ENCODE results near the gene POPDC2. TPM values are rescaled to one million over a fixed set of nuclear protein-coding genes. Genes with fewer than 3 reads are reported as not detected.

POPDC2 gene
- total RNA-seq, 2 donors from 2014 or later = 0.95 to 1.6 TPM

DNA sequence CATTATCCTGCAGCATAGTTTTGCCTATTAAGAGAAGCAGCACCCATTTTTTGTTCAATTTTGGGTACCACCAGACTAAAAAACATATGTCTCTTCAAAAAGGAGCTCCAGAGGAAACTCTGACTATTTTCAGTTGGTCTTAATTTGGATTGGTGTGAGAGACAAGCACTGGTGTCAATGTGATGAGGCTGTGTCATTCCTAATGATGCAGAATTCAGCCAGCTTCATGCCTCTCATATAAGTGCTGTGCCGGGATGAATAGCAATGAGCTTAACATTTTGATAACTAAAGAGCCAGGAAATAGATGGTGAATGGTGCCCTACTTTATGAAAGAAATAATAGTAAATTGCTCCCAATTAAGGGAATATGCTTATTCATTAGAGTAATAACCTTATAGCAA is 15.9 kb downstream of the POPDC2 start:
- no peaks in the 10 kb centered on the region for H3K36me3 Mint-ChIP-seq (ENCODE audit: low read depth)
- no peaks in the 10 kb centered on the region for H3K27me3 ChIP-seq (ENCODE audit: control insufficient read depth, insufficient read depth, low read length, poor library complexity, severe bottlenecking)
- H3K27ac Mint-ChIP-seq = no peak overlapping the region
- no peak overlapping the region for H3K4me3 ChIP-seq (ENCODE audit: low read length)
- H3K9me3 Mint-ChIP-seq = no peaks in the 10 kb centered on the region
- peaks cover 6% of the 10 kb centered on the region for H3K4me1 Mint-ChIP-seq
- H3K4me3 Mint-ChIP-seq = no peak overlapping the region
- H3K9ac ChIP-seq (ENCODE audit: extremely low read depth, low read length, poor library complexity, severe bottlenecking) = no peak overlapping the region
- TF ChIP-seq, protein P1, sequence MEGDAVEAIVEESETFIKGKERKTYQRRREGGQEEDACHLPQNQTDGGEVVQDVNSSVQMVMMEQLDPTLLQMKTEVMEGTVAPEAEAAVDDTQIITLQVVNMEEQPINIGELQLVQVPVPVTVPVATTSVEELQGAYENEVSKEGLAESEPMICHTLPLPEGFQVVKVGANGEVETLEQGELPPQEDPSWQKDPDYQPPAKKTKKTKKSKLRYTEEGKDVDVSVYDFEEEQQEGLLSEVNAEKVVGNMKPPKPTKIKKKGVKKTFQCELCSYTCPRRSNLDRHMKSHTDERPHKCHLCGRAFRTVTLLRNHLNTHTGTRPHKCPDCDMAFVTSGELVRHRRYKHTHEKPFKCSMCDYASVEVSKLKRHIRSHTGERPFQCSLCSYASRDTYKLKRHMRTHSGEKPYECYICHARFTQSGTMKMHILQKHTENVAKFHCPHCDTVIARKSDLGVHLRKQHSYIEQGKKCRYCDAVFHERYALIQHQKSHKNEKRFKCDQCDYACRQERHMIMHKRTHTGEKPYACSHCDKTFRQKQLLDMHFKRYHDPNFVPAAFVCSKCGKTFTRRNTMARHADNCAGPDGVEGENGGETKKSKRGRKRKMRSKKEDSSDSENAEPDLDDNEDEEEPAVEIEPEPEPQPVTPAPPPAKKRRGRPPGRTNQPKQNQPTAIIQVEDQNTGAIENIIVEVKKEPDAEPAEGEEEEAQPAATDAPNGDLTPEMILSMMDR (conservative IDR thresholded peaks at IDR 0.05) = no peak
- H3K9me3 ChIP-seq (ENCODE audit: control insufficient read depth, low read length) = no peaks in the 10 kb centered on the region
- H3K36me3 ChIP-seq (ENCODE audit: control insufficient read depth, insufficient read depth, low read length) = no peaks in the 10 kb centered on the region
- no peak for DNase-seq
- whole genome bisulfite sequencing, 2 experiments (ENCODE audit: insufficient coverage in 1 of 2, insufficient read length in 1 of 2) = 100% methylated on average over 1 of the region's 1 CpG; no CpG with 5 or more reads in 1 of the 2 experiments
- H3K27ac ChIP-seq (ENCODE audit: low read depth, low read length) = no peak overlapping the region
- H3K27me3 Mint-ChIP-seq (ENCODE audit: insufficient read depth) = no peaks in the 10 kb centered on the region
- H3K4me1 ChIP-seq (ENCODE audit: control insufficient read depth, insufficient read depth, low read length) = no peaks in the 10 kb centered on the region

DNA sequence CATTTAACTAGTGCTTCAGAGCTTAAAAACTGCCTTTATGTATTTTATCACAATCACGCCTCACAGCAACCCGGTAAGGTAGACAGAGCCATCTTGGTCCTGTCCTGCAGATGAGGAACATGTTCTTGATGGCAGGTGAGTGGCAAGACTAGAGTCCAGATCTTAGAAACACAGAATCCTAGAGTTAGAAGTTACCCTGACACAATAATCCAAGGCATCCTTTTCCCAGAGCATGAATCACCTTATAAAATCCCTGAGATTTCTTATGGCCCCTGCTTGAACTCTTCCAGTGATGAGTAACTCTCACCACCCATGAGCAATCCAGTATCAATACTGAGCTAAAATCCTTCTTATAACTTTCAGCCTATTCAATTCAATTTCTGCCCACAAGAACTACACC is 16.9 kb downstream of the POPDC2 start:
- no peaks in the 10 kb centered on the region for H3K36me3 ChIP-seq (ENCODE audit: control insufficient read depth, insufficient read depth, low read length)
- Mint-ChIP-seq H3K27me3 (ENCODE audit: insufficient read depth) (no peaks in the 10 kb centered on the region), H3K4me3 (no peak overlapping the region), H3K9me3 (no peaks in the 10 kb centered on the region), H3K27ac (no peak overlapping the region), H3K4me1 (peaks cover 11% of the 10 kb centered on the region), H3K36me3 (ENCODE audit: low read depth) (no peaks in the 10 kb centered on the region)
- no peak overlapping the region for H3K27ac ChIP-seq (ENCODE audit: low read depth, low read length)
- 100% methylated on average over 2 of the region's 2 CpGs for WGBS, 2 experiments (ENCODE audit: insufficient coverage in 1 of 2, insufficient read length in 1 of 2)
- H3K4me3 ChIP-seq (ENCODE audit: low read length) = no peak overlapping the region
- no peak overlapping the region for H3K9ac ChIP-seq (ENCODE audit: extremely low read depth, low read length, poor library complexity, severe bottlenecking)
- no peaks in the 10 kb centered on the region for H3K9me3 ChIP-seq (ENCODE audit: control insufficient read depth, low read length)
- peaks cover 3% of the 10 kb centered on the region for H3K4me1 ChIP-seq (ENCODE audit: control insufficient read depth, insufficient read depth, low read length)
- no peaks in the 10 kb centered on the region for H3K27me3 ChIP-seq (ENCODE audit: control insufficient read depth, insufficient read depth, low read length, poor library complexity, severe bottlenecking)
- no peak for DNase-seq
- TF ChIP-seq, protein P1 (conservative IDR thresholded peaks at IDR 0.05) = no peak

DNA sequence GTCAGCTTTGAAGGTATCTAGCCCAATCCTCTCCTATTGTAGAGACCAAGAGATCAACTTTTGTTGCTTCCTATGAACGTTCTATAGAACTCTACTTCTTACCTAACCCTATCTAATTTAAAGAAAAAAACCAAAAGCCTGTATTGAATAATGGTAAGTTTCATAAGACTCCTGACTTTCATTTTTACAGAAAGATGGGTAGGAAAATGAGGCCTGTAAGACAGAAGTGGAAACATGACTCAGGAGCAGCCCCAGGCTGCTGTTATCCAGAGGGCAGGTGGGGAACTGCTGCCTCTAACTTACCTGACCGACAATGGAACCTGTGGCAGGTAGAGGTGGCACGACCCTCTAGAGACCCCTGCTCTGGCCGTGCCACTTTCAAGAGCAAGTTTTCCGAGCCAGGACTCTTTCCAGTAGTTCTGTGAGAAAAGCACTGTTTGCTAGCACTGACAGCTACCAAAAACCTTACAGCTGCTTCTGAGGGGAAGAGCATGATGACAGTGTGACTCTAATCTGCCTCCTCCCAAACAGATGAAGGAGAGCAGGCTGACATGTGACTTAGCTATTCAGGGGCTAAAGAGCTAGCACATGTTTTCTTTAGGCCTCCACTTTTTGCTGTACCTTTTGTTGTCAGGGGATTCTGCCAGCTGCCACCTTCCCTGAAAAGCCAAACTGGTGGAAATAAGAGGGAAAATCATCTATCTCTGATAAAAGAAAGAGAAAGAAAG is 17.5 kb downstream of the POPDC2 start:
- H3K9ac ChIP-seq (ENCODE audit: extremely low read depth, low read length, poor library complexity, severe bottlenecking) = no peak overlapping the region
- H3K36me3 ChIP-seq (ENCODE audit: control insufficient read depth, insufficient read depth, low read length) = no peaks in the 10 kb centered on the region
- Mint-ChIP-seq H3K9me3 (no peaks in the 10 kb centered on the region), H3K36me3 (ENCODE audit: low read depth) (no peaks in the 10 kb centered on the region), H3K4me3 (no peak overlapping the region), H3K27ac (no peak overlapping the region), H3K4me1 (peaks cover 14% of the 10 kb centered on the region), H3K27me3 (ENCODE audit: insufficient read depth) (no peaks in the 10 kb centered on the region)
- H3K9me3 ChIP-seq (ENCODE audit: control insufficient read depth, low read length) = no peaks in the 10 kb centered on the region
- no peak overlapping the region for H3K27ac ChIP-seq (ENCODE audit: low read depth, low read length)
- no peak overlapping the region for H3K4me3 ChIP-seq (ENCODE audit: low read length)
- H3K4me1 ChIP-seq (ENCODE audit: control insufficient read depth, insufficient read depth, low read length) = peaks cover 3% of the 10 kb centered on the region
- TF ChIP-seq, protein P1 (conservative IDR thresholded peaks at IDR 0.05) = no peak
- no peak for DNase-seq
- WGBS, 2 experiments (ENCODE audit: insufficient coverage in 1 of 2, insufficient read length in 1 of 2) = 85 to 100% methylated on average over 3 to 5 of the region's 5 CpGs
- no peaks in the 10 kb centered on the region for H3K27me3 ChIP-seq (ENCODE audit: control insufficient read depth, insufficient read depth, low read length, poor library complexity, severe bottlenecking)

Data from endodermal cell (in vitro differentiated cells).